ENCODE results near the gene SPATA45.

GRCh38 chr1:212794561-212795014 is 52.9 kb downstream of the SPATA45 start:
- TF ChIP-seq CTCF (IDR thresholded peaks at IDR 0.05) (no peak), EZH2 (IDR thresholded peaks at IDR 0.05; ENCODE audit: borderline replicate concordance, insufficient read depth, low read depth, low read length, poor library complexity, severe bottlenecking) (no peak)
